Naive thymus-derived CD8-positive, alpha-beta T cell (primary cell): Measurements from ENCODE around the gene ZNF423. TPM values are rescaled to one million over a fixed set of nuclear protein-coding genes. Genes with fewer than 3 reads are reported as not detected.

Source experiments
- ATAC-seq, 2 donors: fragments of 150-1000 bp; cut with Tn5 transposase in 1 of 2; sonication (Bioruptor Pico), chemical (Tn5 transposase) in 1 of 2; 1 replicate in 1 of 2; 2 replicates in 1 of 2; pipeline ENCODE4 v1.10.0; 2021; ENCODE audit warnings: mild to moderate bottlenecking in 2 of 2, moderate library complexity in 2 of 2
- POLR2A ChIA-PET: fragments of 350-600 bp; sonication (Branson Sonifier 250); formaldehyde crosslinking; loops from one replicate; lab custom pipeline; 2021; ENCODE audit warnings: antibody characterized with exemption; lab: Charles Lee
- DNase-seq, 10 donors: peaks; one replicate each; pipeline versions ENCODE4 v3.0.0 to v3.0.0-alpha.2; 2020 to 2022
- H3K27ac Mint-ChIP-seq, 10 donors: one replicate each; pipeline ENCODE4 v1.8.0; 2020 to 2022; ENCODE audit warnings: mild to moderate bottlenecking in 10 of 10, mixed read lengths in 10 of 10, moderate library complexity in 4 of 10, inconsistent platforms in 1 of 10
- H3K27me3 Mint-ChIP-seq, 5 donors: one replicate each; pipeline ENCODE4 v1.8.0; 2021 to 2022; ENCODE audit warnings: mixed read lengths in 5 of 5
- H3K36me3 Mint-ChIP-seq, 3 donors: one replicate each; pipeline ENCODE4 v1.8.0; 2020 to 2022; ENCODE audit warnings: mixed read lengths in 3 of 3, mild to moderate bottlenecking in 2 of 3, inconsistent platforms in 1 of 3
- H3K4me1 Mint-ChIP-seq, 4 donors: one replicate each; pipeline ENCODE4 v1.8.0; 2021 to 2022; ENCODE audit warnings: mixed read lengths in 4 of 4
- H3K4me3 Mint-ChIP-seq, 10 donors: one replicate each; pipeline ENCODE4 v1.8.0; 2020 to 2022; ENCODE audit warnings: mild to moderate bottlenecking in 10 of 10, mixed read lengths in 10 of 10, moderate library complexity in 6 of 10, inconsistent platforms in 1 of 10
- H3K9me3 Mint-ChIP-seq, 9 donors: one replicate each; pipeline ENCODE4 v1.8.0; 2020 to 2022; ENCODE audit warnings: mixed read lengths in 9 of 9, mild to moderate bottlenecking in 3 of 9, inconsistent platforms in 1 of 9, moderate library complexity in 1 of 9
- polyA plus RNA-seq, 3 donors: library from polyadenylated mRNA; unstranded; fragments of 300-500 nt; fragmentation: Illumina TruSeq; gene quantifications; one replicate each; pipeline ENCODE4 v1.2.3, GENCODE V29; 2021
- total RNA-seq, 8 experiments: library from RNA in 2 of 8; stranded (reverse) in 2 of 8; gene quantifications; one replicate each; pipeline ENCODE4 v1.2.3 and lab custom pipeline; 2021 to 2026

The ZNF423 gene
- total and polyA plus RNA-seq, 5 experiments from 2014 or later: not detected

DNA sequence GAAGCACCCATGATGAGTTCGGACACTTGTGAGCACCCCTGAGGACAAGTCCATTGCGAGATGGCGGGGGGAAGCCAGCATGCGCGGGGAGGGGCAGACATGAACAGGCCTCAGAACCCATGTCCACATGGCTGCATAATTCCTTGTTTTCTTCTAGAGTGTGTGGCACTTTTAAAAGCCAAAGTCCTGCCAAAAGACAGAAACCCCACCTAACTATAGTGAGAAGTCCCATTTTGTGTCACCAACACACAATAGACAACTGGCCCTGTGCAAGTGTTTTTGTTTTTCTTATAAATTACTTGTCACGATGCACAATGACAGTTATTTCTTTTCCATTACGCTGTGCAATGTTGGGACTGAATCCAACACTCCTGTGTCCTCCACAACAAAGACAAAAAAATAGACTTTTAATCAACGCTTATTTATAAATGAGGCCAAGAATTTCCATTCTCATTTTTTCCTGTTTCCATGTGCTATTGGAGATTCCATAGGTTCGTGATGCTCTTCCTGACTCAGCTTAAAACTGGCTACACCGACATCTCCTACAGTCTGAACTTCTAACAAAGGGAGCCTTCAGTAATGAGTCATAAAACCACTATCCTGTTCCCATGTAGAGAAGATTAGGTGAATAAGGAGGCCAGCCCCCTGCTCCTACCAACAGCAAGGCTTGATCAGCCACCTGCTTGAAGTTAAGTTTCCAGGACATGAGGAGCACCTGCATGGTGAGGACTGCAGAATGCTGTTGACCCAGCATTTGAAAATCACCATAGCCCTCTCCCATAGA, 98.9 kb downstream of the ZNF423 start:
- no peak for DNase-seq
- POLR2A ChIA-PET: no interaction called here
- no peaks in the 10 kb centered on the region for H3K9me3 Mint-ChIP-seq
- H3K27ac Mint-ChIP-seq: peak overlapping the region in 1 of 10 donors; percentile 1
- no peak for ATAC-seq
- no peaks in the 10 kb centered on the region for H3K36me3 Mint-ChIP-seq
- H3K4me3 Mint-ChIP-seq: no peak overlapping the region
- H3K27me3 Mint-ChIP-seq: peaks cover 10 to 41% (median 18%) of the 10 kb centered on the region in 5 donors
- peaks cover 8 to 17% (median 13%) of the 10 kb centered on the region in 4 donors for H3K4me1 Mint-ChIP-seq

DNA sequence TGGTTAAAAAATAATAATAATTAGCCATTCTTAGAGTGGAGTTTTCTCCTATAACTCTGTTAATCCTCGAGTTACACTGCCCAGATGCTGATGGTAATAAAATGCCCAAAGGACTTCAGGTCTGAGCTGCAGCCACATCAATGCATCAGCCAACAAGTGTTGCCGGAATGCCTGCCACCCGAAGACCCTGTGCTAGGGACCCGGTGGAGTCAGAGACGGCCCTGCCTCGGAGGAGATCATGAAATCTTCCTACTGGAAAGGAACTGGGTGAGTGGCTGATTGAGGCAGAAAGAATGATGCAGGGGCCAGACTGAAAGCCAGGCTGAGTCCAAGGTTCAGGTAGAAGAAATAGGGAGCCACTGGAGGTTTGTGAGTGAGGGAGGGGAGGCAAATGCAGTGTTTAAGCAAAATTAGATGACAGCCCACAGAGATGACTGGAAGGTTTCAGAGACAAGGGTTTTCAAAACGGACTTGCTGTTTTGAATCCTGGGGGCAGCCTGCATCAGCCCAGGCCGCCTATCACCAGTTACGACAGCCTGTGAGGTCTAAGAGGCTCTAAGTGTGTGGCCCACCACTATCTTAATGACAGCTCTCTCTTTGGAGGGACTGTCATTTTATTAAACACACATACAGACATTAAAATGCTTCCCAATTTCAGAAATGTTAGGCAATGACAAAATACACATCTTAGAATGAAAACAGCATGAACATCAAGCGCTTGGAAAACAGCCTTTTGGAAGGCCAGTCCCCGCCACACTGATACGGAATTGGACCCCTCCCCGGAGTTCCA, 100.0 kb downstream of the ZNF423 start:
- ATAC-seq (no peak), DNase-seq (no peak)
- Mint-ChIP-seq H3K9me3 (no peaks in the 10 kb centered on the region), H3K4me1 (peaks cover 8 to 17% (median 13%) of the 10 kb centered on the region in 4 donors), H3K4me3 (peak overlapping the region in 2 of 10 donors; percentile 42 to 69), H3K36me3 (no peaks in the 10 kb centered on the region), H3K27me3 (peaks cover 10 to 50% (median 19%) of the 10 kb centered on the region in 5 donors), H3K27ac (peak overlapping the region in 1 of 10 donors; percentile 35)
- POLR2A ChIA-PET: no interaction called here

DNA sequence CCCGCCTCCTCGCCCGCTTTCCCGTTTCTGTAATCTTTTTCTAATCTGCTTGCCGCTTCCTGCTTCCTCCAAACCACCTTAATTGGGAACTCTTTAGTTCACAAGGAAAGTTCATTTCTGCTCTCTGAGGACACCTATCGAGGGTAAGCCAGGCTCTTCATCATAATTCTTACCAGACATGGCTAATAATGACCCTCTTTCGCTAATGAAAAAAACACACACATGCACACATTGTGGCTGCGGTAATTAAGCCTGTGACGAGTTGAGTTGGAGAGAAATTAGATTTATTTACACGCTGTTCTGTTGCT, 100.6 kb downstream of the ZNF423 start:
- H3K4me1 Mint-ChIP-seq: peaks cover 7 to 17% (median 13%) of the 10 kb centered on the region in 4 donors
- no peaks in the 10 kb centered on the region for H3K36me3 Mint-ChIP-seq
- POLR2A ChIA-PET: no interaction called here
- peak overlapping the region in 2 of 10 donors; percentile 24 to 35 for H3K27ac Mint-ChIP-seq
- ATAC-seq (no peak), DNase-seq (no peak)
- H3K27me3 Mint-ChIP-seq: peaks cover 11 to 56% (median 24%) of the 10 kb centered on the region in 5 donors
- no peaks in the 10 kb centered on the region for H3K9me3 Mint-ChIP-seq
- peak overlapping the region in 9 of 10 donors; percentile 4 to 71 (median 49) for H3K4me3 Mint-ChIP-seq

DNA sequence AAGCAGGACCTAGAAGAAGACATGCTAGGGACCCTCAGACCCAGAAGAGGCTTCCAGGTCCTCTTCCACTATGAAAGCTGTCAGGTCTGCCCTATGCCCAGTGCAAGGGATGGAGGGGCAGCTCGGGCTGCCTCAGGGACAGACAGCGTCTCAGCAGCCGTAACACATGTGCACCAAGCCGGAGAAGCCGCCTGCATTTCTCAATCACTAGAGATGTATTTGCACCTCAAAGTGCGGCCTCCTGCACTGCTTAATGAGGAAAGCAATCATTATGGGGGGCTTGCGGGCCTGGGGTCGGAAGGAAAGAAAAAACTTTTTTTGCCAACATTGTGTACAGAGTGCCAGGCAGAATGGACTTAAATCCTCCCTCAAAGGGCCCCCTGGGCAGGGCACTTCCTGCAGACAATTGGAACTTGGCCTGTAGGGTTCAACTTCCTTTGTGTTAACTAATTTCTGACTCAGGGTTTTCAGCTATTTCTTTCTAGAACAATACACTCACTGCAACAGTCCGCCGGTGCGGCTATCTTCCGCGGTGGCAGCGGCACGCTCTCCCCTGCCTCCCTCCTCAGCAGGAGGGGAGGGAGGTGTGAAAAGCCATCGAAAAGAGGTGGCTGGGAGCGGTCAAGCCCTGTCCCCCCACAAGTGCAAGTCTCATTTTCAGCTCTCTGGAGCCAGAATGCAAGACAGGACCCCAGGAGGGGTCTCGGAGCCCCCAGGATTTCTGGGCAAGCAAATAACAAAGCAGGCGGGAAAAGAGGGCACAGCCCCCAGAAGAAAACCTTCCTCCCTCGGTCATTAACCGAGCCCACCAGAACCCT, 101.2 kb downstream of the ZNF423 start:
- no peaks in the 10 kb centered on the region for H3K36me3 Mint-ChIP-seq
- ATAC-seq (no peak), DNase-seq (no peak)
- H3K9me3 Mint-ChIP-seq: no peaks in the 10 kb centered on the region
- H3K27me3 Mint-ChIP-seq: peaks cover 11 to 60% (median 26%) of the 10 kb centered on the region in 5 donors
- H3K4me3 Mint-ChIP-seq: peak overlapping the region in 9 of 10 donors; percentile 20 to 71 (median 49)
- H3K27ac Mint-ChIP-seq: peak overlapping the region in 2 of 10 donors; percentile 35 to 37
- H3K4me1 Mint-ChIP-seq: peaks cover 7 to 17% (median 13%) of the 10 kb centered on the region in 4 donors
- POLR2A ChIA-PET: no interaction called here

DNA sequence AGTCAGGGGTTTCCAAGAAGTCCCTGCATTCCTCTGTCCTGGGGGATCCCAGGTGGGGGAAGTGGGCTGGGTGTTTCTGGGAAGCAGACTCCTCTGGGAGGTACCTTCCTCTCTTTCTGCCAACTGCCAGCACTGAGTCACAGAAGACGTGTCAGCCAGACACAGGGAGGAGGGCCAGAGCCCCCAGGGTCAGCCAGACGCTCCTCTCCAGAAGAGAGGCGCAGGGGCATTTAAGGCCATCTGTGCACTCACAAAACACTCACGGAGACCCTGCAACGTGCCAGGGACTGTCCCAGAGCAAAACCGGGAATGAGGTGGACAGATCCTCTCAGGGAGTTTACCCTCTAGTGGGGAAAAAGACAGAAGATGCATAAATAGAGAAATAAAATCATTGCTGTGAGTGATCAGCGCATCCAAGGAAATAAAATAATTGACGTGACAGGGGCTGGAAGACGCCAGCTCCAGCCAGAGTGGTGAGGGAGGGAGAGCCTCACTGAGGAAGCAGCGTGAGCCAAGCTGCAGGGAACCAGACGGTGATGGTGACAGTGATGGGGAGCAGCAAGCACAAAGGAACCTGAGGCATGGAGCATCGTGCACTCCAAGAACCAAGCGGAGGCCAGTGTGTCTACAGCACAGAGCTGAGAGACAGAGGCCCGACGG, 105.4 kb downstream of the ZNF423 start:
- Mint-ChIP-seq H3K27ac (no peak overlapping the region), H3K4me3 (no peak overlapping the region), H3K27me3 (peaks cover 7 to 38% (median 19%) of the 10 kb centered on the region in 5 donors), H3K4me1 (peaks cover 5 to 17% (median 12%) of the 10 kb centered on the region in 4 donors), H3K36me3 (no peaks in the 10 kb centered on the region), H3K9me3 (no peaks in the 10 kb centered on the region)
- POLR2A ChIA-PET: no interaction called here
- DNase-seq (no peak), ATAC-seq (no peak)

DNA sequence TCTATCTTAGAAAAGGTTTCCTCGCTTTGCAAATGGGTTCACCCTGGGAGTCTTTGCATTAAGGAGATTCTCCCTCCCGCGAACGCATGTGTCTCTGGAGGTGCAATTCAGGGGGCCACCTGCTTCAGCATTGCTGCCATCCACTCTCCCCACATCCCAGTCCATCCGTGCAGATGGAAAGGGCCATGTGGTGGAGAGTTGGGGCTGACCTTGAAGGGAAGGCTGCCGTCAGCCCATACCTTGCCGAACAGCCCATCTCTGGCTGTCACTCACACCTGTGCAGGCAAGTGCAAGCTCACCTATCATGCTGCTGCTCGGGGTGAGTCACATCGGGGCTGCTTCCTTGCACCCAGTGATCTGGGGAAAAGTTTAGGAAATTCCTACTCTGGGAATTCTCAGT, 106.1 kb downstream of the ZNF423 start:
- H3K4me3 Mint-ChIP-seq: no peak overlapping the region
- ATAC-seq (no peak), DNase-seq (no peak)
- POLR2A ChIA-PET: no interaction called here
- H3K9me3 Mint-ChIP-seq: no peaks in the 10 kb centered on the region
- H3K36me3 Mint-ChIP-seq: no peaks in the 10 kb centered on the region
- peaks cover 4 to 31% (median 16%) of the 10 kb centered on the region in 5 donors for H3K27me3 Mint-ChIP-seq
- no peak overlapping the region for H3K27ac Mint-ChIP-seq
- peaks cover 1 to 10% (median 6%) of the 10 kb centered on the region in 4 donors for H3K4me1 Mint-ChIP-seq

DNA sequence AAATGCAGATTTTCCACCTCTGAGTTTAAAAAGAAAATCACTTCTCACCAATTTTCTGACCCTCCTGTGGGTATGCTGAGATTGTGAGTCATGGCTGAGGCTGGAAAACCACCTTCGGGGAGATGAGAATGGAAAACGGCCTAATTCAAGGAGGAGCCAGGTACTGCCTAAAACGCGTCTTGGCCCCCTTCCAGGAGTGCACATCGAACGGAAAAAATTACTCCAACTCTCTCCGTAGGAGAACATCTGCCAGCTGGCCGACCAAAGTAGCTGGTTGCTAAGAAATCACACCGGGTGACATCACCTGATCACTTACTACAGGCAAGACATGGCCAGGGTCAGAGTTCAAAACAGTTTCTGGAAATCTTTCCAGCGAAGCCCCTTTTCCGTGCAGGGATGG, 107.6 kb downstream of the ZNF423 start:
- Mint-ChIP-seq H3K4me1 (peaks cover 0 to 1% (median 0%) of the 10 kb centered on the region in 4 donors), H3K27ac (no peak overlapping the region), H3K36me3 (no peaks in the 10 kb centered on the region), H3K9me3 (no peaks in the 10 kb centered on the region), H3K4me3 (no peak overlapping the region), H3K27me3 (peaks cover 4 to 30% (median 11%) of the 10 kb centered on the region in 5 donors)
- ATAC-seq (no peak), DNase-seq (no peak)
- POLR2A ChIA-PET: no interaction called here

DNA sequence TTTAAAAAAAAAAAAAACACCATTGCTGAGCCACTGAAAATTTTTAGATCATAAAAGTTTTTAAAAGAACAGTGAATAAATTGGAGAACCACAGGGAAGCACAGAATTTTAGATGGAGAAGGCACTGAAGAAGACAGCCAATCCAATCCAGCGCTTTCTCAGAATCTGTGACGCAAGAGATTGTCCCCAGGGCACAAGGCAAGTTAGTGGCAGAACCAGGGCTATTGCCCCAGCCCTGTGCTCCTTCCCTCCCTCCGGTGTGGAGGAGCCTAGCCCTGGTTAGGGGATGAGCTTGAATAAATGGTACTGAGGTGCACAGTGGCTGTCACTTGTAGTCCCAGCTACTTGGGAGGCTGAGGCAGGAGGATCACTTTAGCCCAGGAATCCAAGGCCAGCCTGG, 108.3 kb downstream of the ZNF423 start:
- Mint-ChIP-seq H3K9me3 (no peaks in the 10 kb centered on the region), H3K4me1 (peaks cover 0 to 1% (median under 1%) of the 10 kb centered on the region in 4 donors), H3K4me3 (no peak overlapping the region), H3K36me3 (no peaks in the 10 kb centered on the region), H3K27me3 (peaks cover 3 to 26% (median 8%) of the 10 kb centered on the region in 5 donors), H3K27ac (no peak overlapping the region)
- POLR2A ChIA-PET: no interaction called here
- DNase-seq: no peak
- no peak for ATAC-seq

DNA sequence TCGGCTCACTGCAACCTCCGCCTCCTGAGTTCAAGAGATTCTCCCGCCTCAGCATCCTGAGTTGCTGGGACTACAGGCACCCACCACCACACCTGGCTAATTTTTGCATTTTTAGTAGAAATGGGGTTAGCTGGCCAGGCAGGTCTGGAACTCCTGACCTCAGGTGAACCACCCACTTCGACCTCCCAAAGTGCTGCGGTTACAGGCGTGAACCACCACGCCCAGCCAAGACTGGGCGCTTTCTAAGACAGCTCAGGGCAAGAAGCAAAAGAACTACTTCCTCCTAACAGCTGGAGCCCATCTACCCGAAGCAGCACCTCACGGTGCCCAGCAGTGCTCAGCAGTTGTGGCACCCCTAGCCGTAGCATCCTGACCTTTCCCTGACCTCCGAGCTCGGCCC, 109.4 kb downstream of the ZNF423 start:
- no peak overlapping the region for H3K4me3 Mint-ChIP-seq
- H3K27ac Mint-ChIP-seq: no peak overlapping the region
- DNase-seq (no peak), ATAC-seq (no peak)
- POLR2A ChIA-PET: no interaction called here
- no peaks in the 10 kb centered on the region for H3K36me3 Mint-ChIP-seq
- peaks cover 0 to 15% (median 6%) of the 10 kb centered on the region in 5 donors for H3K27me3 Mint-ChIP-seq
- H3K9me3 Mint-ChIP-seq: no peaks in the 10 kb centered on the region
- H3K4me1 Mint-ChIP-seq: peaks cover 0 to 1% (median under 1%) of the 10 kb centered on the region in 4 donors

DNA sequence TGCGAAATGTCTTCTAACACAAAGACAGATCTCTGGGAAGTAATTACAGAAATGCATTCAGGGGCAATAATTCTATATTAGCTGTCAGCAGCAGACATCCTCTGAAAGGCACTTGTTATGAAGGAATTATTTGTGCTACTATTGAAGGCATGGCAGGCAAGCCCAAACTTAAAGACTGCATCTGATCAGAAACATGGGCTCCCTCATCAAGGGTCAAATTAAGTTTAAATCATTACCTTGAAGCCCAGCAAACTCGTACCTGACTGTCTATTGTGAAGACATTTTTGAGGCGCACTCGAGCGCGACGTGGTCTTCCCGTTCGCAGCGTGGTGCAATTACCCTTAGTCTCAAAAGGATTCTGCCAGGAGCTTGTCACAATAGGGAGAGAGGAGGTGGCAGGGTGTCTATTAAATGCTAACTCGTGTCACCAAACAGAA, 110.6 kb downstream of the ZNF423 start:
- POLR2A ChIA-PET: no interaction called here
- peaks cover 0 to 1% (median 0%) of the 10 kb centered on the region in 4 donors for H3K4me1 Mint-ChIP-seq
- H3K9me3 Mint-ChIP-seq: no peaks in the 10 kb centered on the region
- no peaks in the 10 kb centered on the region for H3K36me3 Mint-ChIP-seq
- DNase-seq (no peak), ATAC-seq (no peak)
- H3K27ac Mint-ChIP-seq: no peak overlapping the region
- H3K4me3 Mint-ChIP-seq: no peak overlapping the region
- H3K27me3 Mint-ChIP-seq: peaks cover 0 to 4% (median 2%) of the 10 kb centered on the region in 5 donors

DNA sequence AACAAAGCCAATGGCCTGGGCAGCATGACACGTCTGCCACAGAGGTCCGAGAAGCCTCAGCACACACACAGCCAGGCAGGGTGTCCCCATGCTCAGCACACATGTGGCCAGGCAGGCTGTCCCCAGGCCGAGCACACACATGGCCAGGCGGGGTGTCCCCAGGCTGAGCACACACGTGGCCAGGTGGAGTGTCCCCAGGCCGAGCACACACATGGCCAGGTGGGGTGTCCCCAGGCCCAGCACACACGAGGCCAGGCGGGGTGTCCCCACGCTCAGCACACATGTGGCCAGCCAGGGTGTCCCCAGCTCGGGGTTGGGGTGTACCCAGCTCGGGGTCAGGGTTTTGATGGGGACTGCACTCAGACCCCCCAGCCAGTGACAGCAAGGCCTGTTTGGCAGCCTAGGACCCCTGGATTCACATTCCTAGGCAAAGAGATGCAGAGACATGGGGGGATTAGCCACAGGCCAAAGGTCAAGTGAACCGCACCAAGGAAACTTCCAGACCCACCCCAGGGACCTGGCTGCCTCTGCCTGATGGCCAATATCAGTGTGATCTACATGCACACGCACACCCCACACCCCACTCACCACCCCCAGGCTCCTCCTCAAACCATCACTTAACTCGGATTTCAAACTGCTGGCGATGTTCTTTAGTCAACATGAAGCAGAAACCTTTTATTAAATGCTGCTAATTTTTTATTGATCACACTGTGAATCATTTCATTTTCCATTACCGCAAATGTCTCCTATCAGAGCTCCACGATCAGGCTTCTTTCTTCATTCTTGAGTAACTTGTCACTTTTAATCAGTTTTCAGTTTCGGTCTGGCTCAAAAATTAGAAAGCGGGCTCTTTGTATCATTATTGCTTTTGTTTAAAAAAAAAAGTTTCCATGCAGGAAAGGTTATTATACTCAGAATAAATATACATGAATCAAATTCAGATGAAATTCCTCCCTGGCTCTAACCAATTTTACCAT, 111.4 kb downstream of the ZNF423 start:
- H3K4me1 Mint-ChIP-seq: peaks cover 0 to 1% (median 0%) of the 10 kb centered on the region in 4 donors
- no peaks in the 10 kb centered on the region for H3K9me3 Mint-ChIP-seq
- H3K4me3 Mint-ChIP-seq: no peak overlapping the region
- POLR2A ChIA-PET: no interaction called here
- no peak for DNase-seq
- H3K27ac Mint-ChIP-seq: no peak overlapping the region
- H3K36me3 Mint-ChIP-seq: no peaks in the 10 kb centered on the region
- ATAC-seq: no peak
- H3K27me3 Mint-ChIP-seq: peaks cover 0 to 2% (median 0%) of the 10 kb centered on the region in 5 donors
